Activated naive CD8-positive, alpha-beta T cell treated with anti-CD3 and anti-CD28 coated beads, Interleukin-2, amount 50 U/mL, for 24 hours (primary cell): ENCODE results near the gene FUOM.

Experiments
- ATAC-seq: fragments of 150-1000 bp; cut with Tn5 transposase; one replicate; pipeline ENCODE4 v1.10.0; 2021
- DNase-seq: peaks from one replicate; pipeline ENCODE4 v3.0.0; 2021
- H3K27ac Mint-ChIP-seq: one replicate; pipeline ENCODE4 v1.8.0; 2021; ENCODE audit warnings: mild to moderate bottlenecking, mixed read lengths
- H3K27me3 Mint-ChIP-seq: one replicate; pipeline ENCODE4 v1.8.0; 2021; ENCODE audit warnings: mixed read lengths
- H3K36me3 Mint-ChIP-seq: one replicate; pipeline ENCODE4 v1.8.0; 2021; ENCODE audit warnings: low read depth, mixed read lengths
- H3K4me1 Mint-ChIP-seq: one replicate; pipeline ENCODE4 v1.8.0; 2021; ENCODE audit warnings: mixed read lengths
- H3K4me3 Mint-ChIP-seq: one replicate; pipeline ENCODE4 v1.8.0; 2021; ENCODE audit warnings: mild to moderate bottlenecking, moderate library complexity, mixed read lengths
- H3K9me3 Mint-ChIP-seq: one replicate; pipeline ENCODE4 v1.8.0; 2021; ENCODE audit warnings: mixed read lengths

The FUOM gene

GRCh38 chr10:133312016-133312768 lies 45.6 kb downstream of the FUOM start:
- Mint-ChIP-seq H3K9me3 (no peaks in the 10 kb centered on the region), H3K27ac (no peak overlapping the region), H3K4me1 (peaks cover 15% of the 10 kb centered on the region), H3K36me3 (peaks cover 23% of the 10 kb centered on the region), H3K4me3 (no peak overlapping the region), H3K27me3 (peaks cover 2% of the 10 kb centered on the region)
- no peak for DNase-seq
- ATAC-seq = no peak

- no peak overlapping the region for H3K27ac Mint-ChIP-seq
- no peak for DNase-seq
- no peak overlapping the region for H3K4me3 Mint-ChIP-seq
- H3K9me3 Mint-ChIP-seq = no peaks in the 10 kb centered on the region
- H3K36me3 Mint-ChIP-seq = peaks cover 23% of the 10 kb centered on the region
- peaks cover 2% of the 10 kb centered on the region for H3K27me3 Mint-ChIP-seq
- ATAC-seq = no peak
- peaks cover 19% of the 10 kb centered on the region for H3K4me1 Mint-ChIP-seq
Observed at GRCh38 chr10:133311570-133311969, 46.2 kb downstream of the FUOM start.

GRCh38 chr10:133310789-133311188 lies 47.0 kb downstream of the FUOM start:
- no peak overlapping the region for H3K4me3 Mint-ChIP-seq
- peaks cover 23% of the 10 kb centered on the region for H3K36me3 Mint-ChIP-seq
- H3K27me3 Mint-ChIP-seq = peaks cover 2% of the 10 kb centered on the region
- no peak for ATAC-seq
- DNase-seq = no peak
- H3K27ac Mint-ChIP-seq = no peak overlapping the region
- H3K9me3 Mint-ChIP-seq = no peaks in the 10 kb centered on the region
- H3K4me1 Mint-ChIP-seq = peaks cover 24% of the 10 kb centered on the region

DNA sequence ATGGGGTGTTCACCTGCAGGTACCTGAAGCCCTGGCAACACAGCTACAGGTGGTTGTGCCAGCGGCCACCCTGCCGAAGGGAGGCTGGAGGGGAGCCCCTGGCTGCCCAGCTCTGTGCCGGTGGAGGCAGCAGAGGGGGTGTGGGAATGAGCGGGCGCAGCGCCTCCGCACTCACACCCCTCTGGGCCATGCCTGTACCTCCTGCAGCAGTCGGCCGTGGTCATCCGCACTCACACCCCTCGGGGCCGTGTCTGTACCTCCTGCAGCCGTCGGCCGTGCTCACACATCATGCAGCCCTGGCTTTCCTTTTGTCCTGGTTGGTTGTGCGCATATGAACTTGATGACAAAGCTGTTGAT lies 47.4 kb downstream of the FUOM start:
- peaks cover 23% of the 10 kb centered on the region for H3K36me3 Mint-ChIP-seq
- H3K4me1 Mint-ChIP-seq = peaks cover 28% of the 10 kb centered on the region
- no peak overlapping the region for H3K4me3 Mint-ChIP-seq
- peaks cover 2% of the 10 kb centered on the region for H3K27me3 Mint-ChIP-seq
- H3K9me3 Mint-ChIP-seq = no peaks in the 10 kb centered on the region
- no peak overlapping the region for H3K27ac Mint-ChIP-seq
- no peak for ATAC-seq
- DNase-seq = no peak

DNA sequence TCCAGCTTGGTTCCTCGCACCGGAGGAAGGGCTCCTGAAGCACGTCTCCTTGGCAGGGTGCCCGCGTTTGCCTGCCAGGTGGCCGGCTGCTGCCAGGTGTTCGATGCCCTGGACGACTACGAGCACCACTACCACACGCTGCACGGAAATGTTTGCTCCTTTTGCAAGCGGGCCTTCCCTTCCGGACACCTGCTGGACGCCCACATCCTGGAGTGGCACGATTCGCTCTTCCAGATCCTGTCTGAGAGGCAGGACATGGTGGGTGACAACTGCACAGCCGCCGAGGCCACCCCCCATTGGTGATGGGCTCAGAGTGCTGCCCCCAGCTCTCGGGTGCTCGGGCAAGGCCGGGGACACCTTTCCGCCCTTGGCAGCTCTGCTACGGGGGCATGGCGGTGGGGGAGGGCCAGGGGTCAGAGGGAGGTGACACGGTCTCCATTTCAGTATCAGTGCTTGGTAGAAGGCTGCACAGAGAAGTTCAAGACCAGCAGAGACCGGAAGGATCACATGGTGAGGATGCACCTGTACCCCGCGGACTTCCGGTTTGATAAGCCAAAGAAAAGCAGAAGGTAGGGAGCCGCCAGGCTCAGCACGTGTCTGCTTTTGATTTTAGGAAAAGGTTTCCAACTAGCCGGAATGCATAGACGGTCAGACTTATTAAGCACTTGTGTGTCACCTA lies 48.0 kb downstream of the FUOM start:
- ATAC-seq = no peak
- no peaks in the 10 kb centered on the region for H3K9me3 Mint-ChIP-seq
- H3K27ac Mint-ChIP-seq = no peak overlapping the region
- H3K4me1 Mint-ChIP-seq = peaks cover 32% of the 10 kb centered on the region
- peak overlapping the region; percentile 69 for H3K4me3 Mint-ChIP-seq
- H3K36me3 Mint-ChIP-seq = peaks cover 26% of the 10 kb centered on the region
- no peak for DNase-seq
- peaks cover 2% of the 10 kb centered on the region for H3K27me3 Mint-ChIP-seq

GRCh38 chr10:133309100-133309719 lies 48.6 kb downstream of the FUOM start:
- Mint-ChIP-seq H3K4me1 (peaks cover 35% of the 10 kb centered on the region), H3K27ac (peak overlapping the region; percentile 76), H3K36me3 (peaks cover 26% of the 10 kb centered on the region), H3K4me3 (peak overlapping the region; percentile 69), H3K27me3 (peaks cover 2% of the 10 kb centered on the region), H3K9me3 (no peaks in the 10 kb centered on the region)
- ATAC-seq (peak; percentile 70), DNase-seq (peak; percentile 96)

- Mint-ChIP-seq H3K27ac (peak within 1 kb of the TSS; percentile 99), H3K9me3 (no peaks in the 10 kb centered on the region), H3K36me3 (peaks cover 26% of the 10 kb centered on the region), H3K4me1 (peaks cover 37% of the 10 kb centered on the region), H3K27me3 (peaks cover 2% of the 10 kb centered on the region), H3K4me3 (peak within 1 kb of the TSS; percentile 98)
- ATAC-seq (peak; percentile 79), DNase-seq (peak; percentile 93)
Observed at GRCh38 chr10:133308421-133309099, 49.3 kb downstream of the FUOM start, which contains the start of the genes TUBGCP2 and ZNF511. TUBGCP2 (minus strand) TSS chr10:133308872; CDS start chr10:133302941, 5,931 bp downstream. ZNF511 (plus strand) TSS chr10:133308914; CDS start chr10:133308944, 30 bp downstream.

DNA sequence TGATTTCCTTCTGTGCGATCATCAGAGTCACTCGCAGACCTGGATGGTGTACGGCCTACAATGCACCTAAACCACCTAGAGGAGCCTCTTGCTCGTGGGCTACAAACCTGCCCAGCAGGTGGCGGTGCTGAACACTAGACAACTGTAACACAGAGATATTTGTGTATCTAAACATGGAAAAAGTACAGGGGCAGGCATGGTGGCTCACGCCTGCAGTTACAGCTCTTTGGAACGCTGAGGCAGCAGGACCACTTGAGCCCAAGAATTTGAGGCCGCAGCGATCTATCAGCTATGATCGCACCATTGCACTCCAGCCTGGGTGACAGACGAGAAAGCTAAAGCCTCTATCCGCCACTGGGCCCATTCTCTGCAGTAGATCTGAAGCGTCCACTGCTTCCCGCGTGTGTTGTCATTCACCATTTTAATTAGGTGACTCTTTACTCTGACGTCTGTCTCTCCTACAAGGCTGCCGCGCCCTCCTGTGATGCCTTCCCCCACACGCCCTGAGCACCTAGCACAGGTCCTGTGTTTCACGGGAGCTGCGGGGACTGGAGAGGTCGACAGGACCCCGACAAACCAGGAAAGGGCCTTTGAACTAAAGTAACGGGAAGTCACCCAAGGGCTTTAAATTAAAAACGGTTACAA lies 49.9 kb downstream of the FUOM start:
- H3K4me1 Mint-ChIP-seq = peaks cover 37% of the 10 kb centered on the region
- peaks cover 25% of the 10 kb centered on the region for H3K36me3 Mint-ChIP-seq
- peak; percentile 86 for DNase-seq
- H3K4me3 Mint-ChIP-seq = peak overlapping the region; percentile 98
- peaks cover 2% of the 10 kb centered on the region for H3K27me3 Mint-ChIP-seq
- ATAC-seq = peak; percentile 69
- no peaks in the 10 kb centered on the region for H3K9me3 Mint-ChIP-seq
- H3K27ac Mint-ChIP-seq = peak overlapping the region; percentile 99

GRCh38 chr10:133306941-133307379 lies 50.9 kb downstream of the FUOM start:
- Mint-ChIP-seq H3K27me3 (peaks cover 2% of the 10 kb centered on the region), H3K4me3 (peak overlapping the region; percentile 98), H3K27ac (peak overlapping the region; percentile 99), H3K36me3 (peaks cover 26% of the 10 kb centered on the region), H3K9me3 (no peaks in the 10 kb centered on the region), H3K4me1 (peaks cover 37% of the 10 kb centered on the region)
- ATAC-seq (no peak), DNase-seq (no peak)

GRCh38 chr10:133306097-133306476 lies 51.7 kb downstream of the FUOM start:
- peaks cover 20% of the 10 kb centered on the region for H3K36me3 Mint-ChIP-seq
- H3K27ac Mint-ChIP-seq = no peak overlapping the region
- peaks cover 2% of the 10 kb centered on the region for H3K27me3 Mint-ChIP-seq
- H3K4me1 Mint-ChIP-seq = peaks cover 37% of the 10 kb centered on the region
- no peak overlapping the region for H3K4me3 Mint-ChIP-seq
- no peak for ATAC-seq
- no peaks in the 10 kb centered on the region for H3K9me3 Mint-ChIP-seq
- no peak for DNase-seq
